ENCODE measurements around the gene RCE1. TPM values are rescaled to one million over a fixed set of nuclear protein-coding genes. Genes with fewer than 3 reads are reported as not detected.
"Not testable (repeated sequence)": the region's sequence is repeated elsewhere in the genome, so short reads cannot be mapped to it uniquely, and the experiment has no call there.

The RCE1 gene
- total RNA-seq, 1 experiment from 2014 or later, result 52.5 TPM

DNA sequence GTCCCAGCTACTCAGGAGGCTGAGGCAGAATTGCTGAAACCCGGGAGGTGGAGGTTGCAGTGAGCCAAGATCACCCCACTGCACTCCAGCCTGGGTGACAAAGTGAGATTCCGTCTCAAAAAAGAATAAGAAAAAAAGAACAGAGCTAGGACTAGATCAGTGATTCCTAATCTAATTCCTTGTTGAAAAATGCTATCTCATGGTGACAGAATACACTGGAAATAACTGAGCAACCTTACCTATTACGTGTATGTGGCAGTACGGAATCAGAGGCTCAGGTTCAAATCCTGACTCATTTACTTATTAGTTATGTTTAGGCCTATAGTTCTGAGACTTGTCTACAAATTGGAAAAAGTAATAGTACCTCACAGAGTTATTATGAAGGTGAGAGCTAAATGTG is 19.5 kb upstream of the RCE1 start:
- Mint-ChIP-seq H3K27ac (peak overlapping the region in 1 of 3 experiments; percentile 10; a peak in 1 of 7 replicates), H3K36me3 (ENCODE audit: insufficient read depth in 1 of 3, low read depth in 3 of 3) (peaks cover 0 to 40% (median 24%) of the 10 kb centered on the region in 3 experiments; a peak in 4 of 7 replicates), H3K4me3 (no peak overlapping the region), H3K4me1 (peaks cover 3 to 4% of the 10 kb centered on the region in 2 experiments), H3K9me3 (peaks cover 0 to 3% of the 10 kb centered on the region in 2 experiments; a peak in 1 of 5 replicates), H3K27me3 (ENCODE audit: low read depth) (no peaks in the 10 kb centered on the region)
- no peak overlapping the region for H3K4ac ChIP-seq (ENCODE audit: low read depth, low read length)
- H3T11ph ChIP-seq (ENCODE audit: low read length), result no peak overlapping the region
- H3K23me2 ChIP-seq (ENCODE audit: insufficient read length, low read depth, low read length, poor library complexity, severe bottlenecking), result no peaks in the 10 kb centered on the region
- no peak overlapping the region for H4K5ac ChIP-seq (ENCODE audit: insufficient read length, low read depth, low read length)
- no peak overlapping the region for H3K14ac ChIP-seq (ENCODE audit: insufficient read depth, low read length)
- H3K79me1 ChIP-seq (ENCODE audit: insufficient read depth, low read depth, low read length, poor library complexity, severe bottlenecking), result no peaks in the 10 kb centered on the region
- H2BK5ac ChIP-seq (ENCODE audit: insufficient read length, low read length), result no peak overlapping the region
- no peak overlapping the region for H3K56ac ChIP-seq (ENCODE audit: insufficient read length, low read depth, low read length)
- TF ChIP-seq CTCF (conservative IDR thresholded peaks at IDR 0.05), result no peak
- H2BK12ac ChIP-seq (ENCODE audit: insufficient read length, low read depth, low read length), result no peak overlapping the region
- DNase-seq, result no peak
- no peak overlapping the region for H4K91ac ChIP-seq (ENCODE audit: insufficient read length, low read depth, low read length)
- no peak overlapping the region for H2BK120ac ChIP-seq (ENCODE audit: low read depth, low read length, poor library complexity, severe bottlenecking)
- H2BK20ac ChIP-seq (ENCODE audit: low read depth, low read length, poor library complexity, severe bottlenecking), result no peak overlapping the region
- no peak overlapping the region for H4K8ac ChIP-seq (replicated peaks; ENCODE audit: insufficient read length, low read depth, low read length)
- H2AK5ac ChIP-seq (ENCODE audit: insufficient read length, low read length), result no peak overlapping the region
- H3K4me1 ChIP-seq (ENCODE audit: insufficient read depth, low read length), result no peaks in the 10 kb centered on the region
- no peak overlapping the region for H3K18ac ChIP-seq (ENCODE audit: insufficient read length, low read depth, low read length)
- H3K27me3 ChIP-seq (ENCODE audit: insufficient read depth, low read length), result no peaks in the 10 kb centered on the region
- no peak overlapping the region for H2BK15ac ChIP-seq (ENCODE audit: low read depth, low read length)
- no peaks in the 10 kb centered on the region for H3K79me2 ChIP-seq (ENCODE audit: insufficient read depth, low read length)
- H3K9ac ChIP-seq (ENCODE audit: extremely low read depth, insufficient read length, low read length), result no peak overlapping the region
- no peak overlapping the region for H3K4me2 ChIP-seq (ENCODE audit: insufficient read depth, insufficient read length, low read length)
- H3K27ac ChIP-seq (ENCODE audit: insufficient read length, low read depth, low read length), result no peak overlapping the region
- no CpG with 5 or more reads among the region's 4 CpGs for WGBS (ENCODE audit: extremely low coverage, insufficient read length, low lambda C conversion rate)
- H4K20me1 ChIP-seq (ENCODE audit: control insufficient read depth, insufficient read depth, insufficient read length), result no peaks in the 10 kb centered on the region
- no peak overlapping the region for H2AFZ ChIP-seq (ENCODE audit: low read length)
- H3K9me3 ChIP-seq (ENCODE audit: control insufficient read depth, low read depth, low read length), result no peaks in the 10 kb centered on the region
- H3K23ac ChIP-seq (ENCODE audit: insufficient read length, low read depth, low read length), result no peak overlapping the region

DNA sequence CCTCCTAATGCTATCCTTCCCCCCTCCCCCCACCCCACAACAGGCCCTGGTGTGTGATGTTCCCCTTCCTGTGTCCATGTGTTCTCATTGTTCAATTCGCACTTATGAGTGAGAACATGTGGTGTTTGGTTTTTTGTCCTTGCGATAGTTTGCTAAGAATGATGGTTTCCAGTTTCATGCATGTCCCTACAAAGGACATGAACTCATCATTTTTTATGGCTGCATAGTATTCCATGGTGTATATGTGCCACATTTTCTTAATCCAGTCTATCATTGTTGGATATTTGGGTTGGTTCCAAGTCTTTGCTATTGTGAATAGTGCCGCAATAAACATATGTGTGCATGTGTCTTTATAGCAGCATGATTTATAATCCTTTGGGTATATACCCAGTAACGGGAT is 18.7 kb upstream of the RCE1 start:
- not testable (repeated sequence) for H4K5ac ChIP-seq (ENCODE audit: insufficient read length, low read depth, low read length); H2BK12ac ChIP-seq (ENCODE audit: insufficient read length, low read depth, low read length); H4K91ac ChIP-seq (ENCODE audit: insufficient read length, low read depth, low read length); H3K56ac ChIP-seq (ENCODE audit: insufficient read length, low read depth, low read length); H3K27ac ChIP-seq (ENCODE audit: insufficient read length, low read depth, low read length); H3K4ac ChIP-seq (ENCODE audit: low read depth, low read length); H3T11ph ChIP-seq (ENCODE audit: low read length); H2AK5ac ChIP-seq (ENCODE audit: insufficient read length, low read length); H3K27me3 ChIP-seq (ENCODE audit: insufficient read depth, low read length); H2BK5ac ChIP-seq (ENCODE audit: insufficient read length, low read length); H3K9me3 ChIP-seq (ENCODE audit: control insufficient read depth, low read depth, low read length); H4K20me1 ChIP-seq (ENCODE audit: control insufficient read depth, insufficient read depth, insufficient read length); H3K4me1 ChIP-seq (ENCODE audit: insufficient read depth, low read length); H3K27ac Mint-ChIP-seq; H3K4me1 Mint-ChIP-seq; H4K8ac ChIP-seq (replicated peaks; ENCODE audit: insufficient read length, low read depth, low read length); H3K14ac ChIP-seq (ENCODE audit: insufficient read depth, low read length); DNase-seq; H3K9ac ChIP-seq (ENCODE audit: extremely low read depth, insufficient read length, low read length); H3K79me1 ChIP-seq (ENCODE audit: insufficient read depth, low read depth, low read length, poor library complexity, severe bottlenecking); H3K9me3 Mint-ChIP-seq; H3K79me2 ChIP-seq (ENCODE audit: insufficient read depth, low read length); H2BK15ac ChIP-seq (ENCODE audit: low read depth, low read length); H3K18ac ChIP-seq (ENCODE audit: insufficient read length, low read depth, low read length); H2BK20ac ChIP-seq (ENCODE audit: low read depth, low read length, poor library complexity, severe bottlenecking); H3K23me2 ChIP-seq (ENCODE audit: insufficient read length, low read depth, low read length, poor library complexity, severe bottlenecking); H3K4me2 ChIP-seq (ENCODE audit: insufficient read depth, insufficient read length, low read length); H2AFZ ChIP-seq (ENCODE audit: low read length); H3K23ac ChIP-seq (ENCODE audit: insufficient read length, low read depth, low read length); H3K4me3 Mint-ChIP-seq; H3K27me3 Mint-ChIP-seq (ENCODE audit: low read depth); H2BK120ac ChIP-seq (ENCODE audit: low read depth, low read length, poor library complexity, severe bottlenecking)
- H3K36me3 Mint-ChIP-seq (ENCODE audit: insufficient read depth in 1 of 3, low read depth in 3 of 3), result peaks cover 0 to 37% (median 26%) of the 10 kb centered on the region in 3 experiments; a peak in 4 of 7 replicates
- WGBS (ENCODE audit: extremely low coverage, insufficient read length, low lambda C conversion rate), result no CpG with 5 or more reads among the region's 4 CpGs
